PFSK-1 (cell line): ENCODE data around the gene TMEM45A.

Experiments used
- FOXP2 ChIP-seq: optimal IDR thresholded peaks from 2 replicates; pipeline ENCODE3; 2011; ENCODE audit warnings: borderline replicate concordance, control low read depth, inconsistent platforms; ENCODE audit not compliant: insufficient read depth; ENCODE audit errors: extremely low read length, extremely low read depth
- POLR2AphosphoS5 ChIP-seq: IDR thresholded peaks from 2 replicates; pipeline ENCODE4 v1.6.1; 2012; ENCODE audit warnings: low read depth, mild to moderate bottlenecking, control low read depth, low read length, moderate library complexity
- SIN3A ChIP-seq: IDR thresholded peaks from 2 replicates; pipeline ENCODE4 v1.6.1; 2012; ENCODE audit warnings: mild to moderate bottlenecking, low read length, moderate library complexity, borderline replicate concordance; ENCODE audit not compliant: insufficient read depth
- TAF1 ChIP-seq: IDR thresholded peaks from 2 replicates; pipeline ENCODE4 v1.6.1; 2012; ENCODE audit warnings: low read length, control low read depth, borderline replicate concordance; ENCODE audit not compliant: insufficient read depth
- TF ChIP-seq, protein P1 (sequence below), 2 experiments: IDR thresholded peaks; 2 replicates each; pipeline versions ENCODE4 v1.6.1 to v1.8.0; 2011 to 2012; ENCODE audit warnings: low read depth in 2 of 2, low read length in 2 of 2, control low read depth in 1 of 2, inconsistent platforms in 1 of 2, mild to moderate bottlenecking in 1 of 2, moderate library complexity in 1 of 2; ENCODE audit not compliant: insufficient read depth in 1 of 2

The TMEM45A gene

DNA sequence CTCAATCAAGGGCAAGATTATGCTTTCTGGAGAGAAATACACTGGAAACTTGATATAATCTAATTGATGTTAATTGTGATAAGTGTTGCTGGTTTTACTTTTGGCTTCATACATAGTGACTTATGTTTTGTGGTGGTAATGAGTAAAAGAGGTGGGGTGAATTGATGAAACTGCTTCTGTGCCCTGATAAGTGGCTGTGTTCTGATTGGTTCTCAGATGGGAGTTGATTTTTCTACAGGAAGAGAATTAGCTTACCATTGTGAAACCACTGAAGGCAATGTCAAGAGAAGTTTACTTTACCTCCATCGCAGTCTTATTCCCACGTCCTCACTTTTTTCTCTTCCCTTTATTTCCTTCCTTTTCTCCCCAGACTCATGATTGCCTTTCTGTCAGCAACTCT lies 23.8 kb downstream of the TMEM45A start:
- TF ChIP-seq, protein P1, sequence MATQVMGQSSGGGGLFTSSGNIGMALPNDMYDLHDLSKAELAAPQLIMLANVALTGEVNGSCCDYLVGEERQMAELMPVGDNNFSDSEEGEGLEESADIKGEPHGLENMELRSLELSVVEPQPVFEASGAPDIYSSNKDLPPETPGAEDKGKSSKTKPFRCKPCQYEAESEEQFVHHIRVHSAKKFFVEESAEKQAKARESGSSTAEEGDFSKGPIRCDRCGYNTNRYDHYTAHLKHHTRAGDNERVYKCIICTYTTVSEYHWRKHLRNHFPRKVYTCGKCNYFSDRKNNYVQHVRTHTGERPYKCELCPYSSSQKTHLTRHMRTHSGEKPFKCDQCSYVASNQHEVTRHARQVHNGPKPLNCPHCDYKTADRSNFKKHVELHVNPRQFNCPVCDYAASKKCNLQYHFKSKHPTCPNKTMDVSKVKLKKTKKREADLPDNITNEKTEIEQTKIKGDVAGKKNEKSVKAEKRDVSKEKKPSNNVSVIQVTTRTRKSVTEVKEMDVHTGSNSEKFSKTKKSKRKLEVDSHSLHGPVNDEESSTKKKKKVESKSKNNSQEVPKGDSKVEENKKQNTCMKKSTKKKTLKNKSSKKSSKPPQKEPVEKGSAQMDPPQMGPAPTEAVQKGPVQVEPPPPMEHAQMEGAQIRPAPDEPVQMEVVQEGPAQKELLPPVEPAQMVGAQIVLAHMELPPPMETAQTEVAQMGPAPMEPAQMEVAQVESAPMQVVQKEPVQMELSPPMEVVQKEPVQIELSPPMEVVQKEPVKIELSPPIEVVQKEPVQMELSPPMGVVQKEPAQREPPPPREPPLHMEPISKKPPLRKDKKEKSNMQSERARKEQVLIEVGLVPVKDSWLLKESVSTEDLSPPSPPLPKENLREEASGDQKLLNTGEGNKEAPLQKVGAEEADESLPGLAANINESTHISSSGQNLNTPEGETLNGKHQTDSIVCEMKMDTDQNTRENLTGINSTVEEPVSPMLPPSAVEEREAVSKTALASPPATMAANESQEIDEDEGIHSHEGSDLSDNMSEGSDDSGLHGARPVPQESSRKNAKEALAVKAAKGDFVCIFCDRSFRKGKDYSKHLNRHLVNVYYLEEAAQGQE (IDR thresholded peaks at IDR 0.05; ENCODE audit: insufficient read depth in 1 of 2, low read depth in 2 of 2, low read length in 2 of 2), result no peak
- no peak for TF ChIP-seq FOXP2
- no peak for TF ChIP-seq POLR2AphosphoS5
- TF ChIP-seq TAF1, result no peak
- TF ChIP-seq SIN3A, result no peak

DNA sequence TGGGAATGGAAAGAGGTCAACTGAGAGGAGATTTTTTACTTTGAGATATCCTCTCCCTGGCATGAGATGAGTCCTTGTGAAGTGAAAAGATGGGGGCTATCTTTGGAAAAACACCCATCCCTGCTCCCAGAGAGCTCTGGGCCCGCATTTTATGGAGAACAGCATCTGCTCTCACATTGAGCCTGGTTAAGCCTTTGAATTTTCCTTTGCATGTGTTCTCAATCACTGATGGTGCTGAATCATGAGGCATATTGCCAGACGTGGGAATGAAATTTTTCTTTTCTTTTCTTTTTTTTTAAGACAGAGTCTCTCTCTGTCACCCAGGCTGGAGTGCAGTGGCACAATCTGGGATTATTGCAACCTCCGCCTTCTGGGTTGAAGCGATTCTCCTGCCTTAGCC lies 24.4 kb downstream of the TMEM45A start:
- TF ChIP-seq TAF1, result no peak
- no peak for TF ChIP-seq SIN3A
- TF ChIP-seq, protein P1 (IDR thresholded peaks at IDR 0.05; ENCODE audit: insufficient read depth in 1 of 2, low read depth in 2 of 2, low read length in 2 of 2), result no peak
- TF ChIP-seq FOXP2, result no peak
- no peak for TF ChIP-seq POLR2AphosphoS5

DNA sequence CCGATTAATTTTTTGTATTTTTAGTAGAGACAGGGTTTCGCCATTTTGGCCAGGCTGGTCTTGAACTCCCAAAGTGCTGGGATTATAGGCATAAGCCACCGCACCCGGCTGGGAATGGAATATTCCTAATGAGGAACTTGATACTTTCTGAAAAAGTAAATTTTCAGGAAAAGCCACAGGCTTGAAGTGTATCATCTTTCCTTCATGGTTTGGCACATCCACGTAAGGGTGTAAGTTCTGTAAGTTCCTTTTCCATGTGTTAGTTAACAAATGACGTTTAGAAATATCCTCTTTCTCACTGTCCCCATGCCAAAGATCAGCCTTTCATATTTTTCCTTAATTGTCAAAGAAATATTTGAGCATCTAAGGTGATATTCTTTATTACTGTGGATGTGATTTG lies 24.9 kb downstream of the TMEM45A start:
- no peak for TF ChIP-seq SIN3A
- TF ChIP-seq POLR2AphosphoS5, result no peak
- TF ChIP-seq TAF1, result no peak
- TF ChIP-seq, protein P1 (IDR thresholded peaks at IDR 0.05; ENCODE audit: insufficient read depth in 1 of 2, low read depth in 2 of 2, low read length in 2 of 2), result no peak
- TF ChIP-seq FOXP2, result no peak

DNA sequence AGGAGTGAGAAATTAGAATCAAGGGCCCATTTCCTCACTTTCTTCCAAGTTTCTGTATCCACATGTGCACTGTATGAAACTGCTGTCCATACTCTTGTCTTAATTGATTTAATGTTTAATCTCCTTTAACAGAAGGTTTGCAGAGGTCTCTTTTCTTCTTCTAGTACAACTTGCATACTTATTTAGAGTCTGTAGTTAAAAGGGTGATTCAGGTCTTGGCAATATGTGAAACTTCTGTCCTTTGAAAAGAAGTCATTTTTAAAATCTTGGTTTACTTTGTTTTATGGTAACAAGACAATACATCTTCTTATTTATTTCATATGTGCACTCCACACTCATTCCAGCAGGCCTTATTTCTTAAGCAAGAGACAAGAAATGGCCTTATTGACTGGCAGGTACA lies 25.8 kb downstream of the TMEM45A start:
- no peak for TF ChIP-seq POLR2AphosphoS5
- TF ChIP-seq SIN3A, result no peak
- no peak for TF ChIP-seq TAF1
- no peak for TF ChIP-seq FOXP2
- TF ChIP-seq, protein P1 (IDR thresholded peaks at IDR 0.05; ENCODE audit: insufficient read depth in 1 of 2, low read depth in 2 of 2, low read length in 2 of 2), result no peak

DNA sequence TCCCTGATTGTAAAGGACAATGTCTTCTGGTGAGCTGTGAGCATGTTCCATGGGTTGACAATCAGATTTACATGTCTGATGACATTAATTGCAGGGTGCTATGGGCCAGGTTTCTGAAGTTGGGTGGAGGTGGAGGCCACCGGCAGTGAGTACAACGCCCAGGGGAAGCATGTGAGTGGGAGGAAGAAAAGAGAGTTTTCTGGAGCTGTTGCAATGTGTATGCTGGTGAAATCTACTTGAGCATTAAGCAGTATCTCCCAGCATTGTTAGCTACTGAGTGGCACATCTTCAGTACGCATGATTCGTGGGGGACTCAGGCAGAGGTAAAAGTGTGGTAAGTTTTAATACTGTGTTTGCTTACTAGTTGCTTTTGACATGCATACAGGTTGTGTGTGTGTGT lies 26.6 kb downstream of the TMEM45A start:
- TF ChIP-seq TAF1, result no peak
- TF ChIP-seq POLR2AphosphoS5, result no peak
- TF ChIP-seq, protein P1 (IDR thresholded peaks at IDR 0.05; ENCODE audit: insufficient read depth in 1 of 2, low read depth in 2 of 2, low read length in 2 of 2), result no peak
- no peak for TF ChIP-seq FOXP2
- TF ChIP-seq SIN3A, result no peak
